Ureter (tissue), 1 donor: ENCODE data around the gene PRKACG. TPM values are rescaled to one million over a fixed set of nuclear protein-coding genes. Genes with fewer than 3 reads are reported as not detected.
A peak's percentile ranks its signal among the peaks of the same experiment; 100 is the strongest.
"Not testable (repeated sequence)": the region's sequence is repeated elsewhere in the genome, so short reads cannot be mapped to it uniquely, and the experiment has no call there.

Experiments used
- DNase-seq: peaks from one replicate; pipeline ENCODE4 v3.0.0-alpha.2; 2020; ENCODE audit warnings: low spot score
- total RNA-seq: library from RNA; stranded (reverse); gene quantifications from one replicate; pipeline ENCODE4 v1.2.4, GENCODE V29; 2023
- donor health status: DM: yes; HTN: yes; CAD: no.

Gene PRKACG
- not detected for total RNA-seq

- DNase-seq, result no peak
These were observed at the start of gene PRKACG for GRCh38 chr9:69014013-69014412. Gene PRKACG, minus strand, starts transcription at chr9:69014113. Its CDS starts 21 bp downstream, at chr9:69014092.

GRCh38 chr9:69062195-69062594 is 48.3 kb upstream of the PRKACG start:
- no peak for DNase-seq

GRCh38 chr9:69060766-69061165 is 46.9 kb upstream of the PRKACG start:
- DNase-seq, result no peak

- no peak for DNase-seq
These were observed 44.2 kb upstream of the PRKACG start for GRCh38 chr9:69058101-69058500.

GRCh38 chr9:69056191-69056815 is 42.4 kb upstream of the PRKACG start:
- no peak for DNase-seq

- no peak for DNase-seq
These were observed 41.1 kb upstream of the PRKACG start for GRCh38 chr9:69054989-69055388.

- DNase-seq, result not testable (repeated sequence)
These were observed 37.0 kb upstream of the PRKACG start for GRCh38 chr9:69050936-69051335.

- DNase-seq, result no peak
These were observed 35.2 kb upstream of the PRKACG start for GRCh38 chr9:69049094-69049493.

GRCh38 chr9:69047371-69047770 is 33.5 kb upstream of the PRKACG start:
- no peak for DNase-seq

- DNase-seq, result no peak
These were observed 32.8 kb upstream of the PRKACG start for GRCh38 chr9:69046723-69047122.

- DNase-seq, result no peak
These were observed 31.9 kb upstream of the PRKACG start for GRCh38 chr9:69045821-69046220.

GRCh38 chr9:69044240-69045219 is 30.6 kb upstream of the PRKACG start:
- DNase-seq, result no peak

- DNase-seq, result no peak
These were observed 26.7 kb upstream of the PRKACG start for GRCh38 chr9:69040646-69041045.

- DNase-seq, result no peak
These were observed 22.9 kb upstream of the PRKACG start for GRCh38 chr9:69036799-69037198.

- DNase-seq, result no peak
These were observed 22.4 kb upstream of the PRKACG start for GRCh38 chr9:69036309-69036708.

GRCh38 chr9:69035438-69036308 is 21.8 kb upstream of the PRKACG start, which contains the start of gene FXN:
Gene FXN, plus strand, starts transcription at chr9:69035752. Its CDS starts 31 bp downstream, at chr9:69035783.
- DNase-seq, result peak; percentile 87

- no peak for DNase-seq
These were observed 20.2 kb upstream of the PRKACG start for GRCh38 chr9:69034071-69034470.

- no peak for DNase-seq
These were observed 17.1 kb upstream of the PRKACG start for GRCh38 chr9:69030851-69031645.

GRCh38 chr9:69029535-69029934 is 15.6 kb upstream of the PRKACG start:
- no peak for DNase-seq

GRCh38 chr9:69028754-69029153 is 14.8 kb upstream of the PRKACG start:
- DNase-seq, result no peak
